ENCODE measurements around the gene ANKRD44. TPM values are rescaled to one million over a fixed set of nuclear protein-coding genes. Genes with fewer than 3 reads are reported as not detected.

ANKRD44 gene
- total RNA-seq, 4 donors from 2014 or later, result 1.8 to 6.3 (median 3.0) TPM

GRCh38 chr2:197089655-197090054 lies 220.9 kb downstream of the ANKRD44 start:
- in situ Hi-C loops (cut with MboI; ENCODE audit: low sequenced_read_pairs in 4 of 4) (no loop called here), intact Hi-C loops (cut with DNase I; ENCODE audit: low total_unique reads) (no loop called here)
- no peak for DNase-seq
- Histone ChIP-seq H3K9me3 (no peaks in the 10 kb centered on the region), H3K27ac (no peak overlapping the region), H3K27me3 (no peaks in the 10 kb centered on the region), H3K36me3 (no peaks in the 10 kb centered on the region), H3K4me3 (no peak overlapping the region), H3K4me1 (no peaks in the 10 kb centered on the region)
- ATAC-seq, result no peak
- TF ChIP-seq CTCF (IDR thresholded peaks at IDR 0.05 in 4 of 5, conservative IDR thresholded peaks at IDR 0.05 in 1 of 5), result no peak
- TF ChIP-seq POLR2A (IDR thresholded peaks at IDR 0.05), result no peak

GRCh38 chr2:197088694-197089093 lies 221.9 kb downstream of the ANKRD44 start:
- Histone ChIP-seq H3K4me1 (no peaks in the 10 kb centered on the region), H3K36me3 (no peaks in the 10 kb centered on the region), H3K4me3 (no peak overlapping the region), H3K27me3 (no peaks in the 10 kb centered on the region), H3K27ac (no peak overlapping the region), H3K9me3 (no peaks in the 10 kb centered on the region)
- intact Hi-C loops (cut with DNase I; ENCODE audit: low total_unique reads), result no loop called here
- TF ChIP-seq POLR2A (IDR thresholded peaks at IDR 0.05) (no peak), CTCF (IDR thresholded peaks at IDR 0.05 in 4 of 5, conservative IDR thresholded peaks at IDR 0.05 in 1 of 5) (no peak)
- no peak for ATAC-seq
- in situ Hi-C loops (cut with MboI; ENCODE audit: low sequenced_read_pairs in 4 of 4), result no loop called here
- DNase-seq, result no peak

GRCh38 chr2:197086500-197086899 lies 224.1 kb downstream of the ANKRD44 start:
- Histone ChIP-seq H3K27ac (no peak overlapping the region), H3K36me3 (no peaks in the 10 kb centered on the region), H3K9me3 (no peaks in the 10 kb centered on the region), H3K27me3 (no peaks in the 10 kb centered on the region), H3K4me1 (no peaks in the 10 kb centered on the region), H3K4me3 (no peak overlapping the region)
- ATAC-seq (no peak), DNase-seq (no peak)
- intact Hi-C loops (cut with DNase I; ENCODE audit: low total_unique reads), result no loop called here
- no peak for TF ChIP-seq CTCF (IDR thresholded peaks at IDR 0.05 in 4 of 5, conservative IDR thresholded peaks at IDR 0.05 in 1 of 5)
- TF ChIP-seq POLR2A (IDR thresholded peaks at IDR 0.05), result no peak
- in situ Hi-C loops (cut with MboI; ENCODE audit: low sequenced_read_pairs in 4 of 4), result no loop called here

- intact Hi-C loops (cut with DNase I; ENCODE audit: low total_unique reads), result no loop called here
- Histone ChIP-seq H3K27ac (no peak overlapping the region), H3K4me3 (no peak overlapping the region), H3K36me3 (no peaks in the 10 kb centered on the region), H3K4me1 (no peaks in the 10 kb centered on the region), H3K9me3 (no peaks in the 10 kb centered on the region), H3K27me3 (no peaks in the 10 kb centered on the region)
- ATAC-seq (no peak), DNase-seq (no peak)
- in situ Hi-C loops (cut with MboI; ENCODE audit: low sequenced_read_pairs in 4 of 4), result no loop called here
- TF ChIP-seq CTCF (IDR thresholded peaks at IDR 0.05 in 4 of 5, conservative IDR thresholded peaks at IDR 0.05 in 1 of 5) (no peak), POLR2A (IDR thresholded peaks at IDR 0.05) (no peak)
These were observed 224.9 kb downstream of the ANKRD44 start for GRCh38 chr2:197085665-197086064.

- H3K4me1 ChIP-seq, result peaks cover 0 to 3% of the 10 kb centered on the region in 2 donors
- intact Hi-C loops (cut with DNase I; ENCODE audit: low total_unique reads), result no loop called here
- no peak overlapping the region for H3K4me3 ChIP-seq
- DNase-seq (no peak), ATAC-seq (no peak)
- in situ Hi-C loops (cut with MboI; ENCODE audit: low sequenced_read_pairs in 4 of 4), result no loop called here
- no peak overlapping the region for H3K27ac ChIP-seq
- no peaks in the 10 kb centered on the region for H3K9me3 ChIP-seq
- no peaks in the 10 kb centered on the region for H3K27me3 ChIP-seq
- TF ChIP-seq POLR2A (IDR thresholded peaks at IDR 0.05), result no peak
- no peak for TF ChIP-seq CTCF (IDR thresholded peaks at IDR 0.05 in 4 of 5, conservative IDR thresholded peaks at IDR 0.05 in 1 of 5)
- H3K36me3 ChIP-seq, result peaks cover 0 to 8% of the 10 kb centered on the region in 2 donors
These were observed 229.3 kb downstream of the ANKRD44 start for GRCh38 chr2:197081294-197081693.

Data from gastrocnemius medialis (tissue), 4 donors.